ENCODE data around the gene SLCO2A1.

The SLCO2A1 gene

GRCh38 chr3:133894353-133895207, 135.1 kb downstream of the SLCO2A1 start:
- DNase-seq: peak; percentile 29

DNA sequence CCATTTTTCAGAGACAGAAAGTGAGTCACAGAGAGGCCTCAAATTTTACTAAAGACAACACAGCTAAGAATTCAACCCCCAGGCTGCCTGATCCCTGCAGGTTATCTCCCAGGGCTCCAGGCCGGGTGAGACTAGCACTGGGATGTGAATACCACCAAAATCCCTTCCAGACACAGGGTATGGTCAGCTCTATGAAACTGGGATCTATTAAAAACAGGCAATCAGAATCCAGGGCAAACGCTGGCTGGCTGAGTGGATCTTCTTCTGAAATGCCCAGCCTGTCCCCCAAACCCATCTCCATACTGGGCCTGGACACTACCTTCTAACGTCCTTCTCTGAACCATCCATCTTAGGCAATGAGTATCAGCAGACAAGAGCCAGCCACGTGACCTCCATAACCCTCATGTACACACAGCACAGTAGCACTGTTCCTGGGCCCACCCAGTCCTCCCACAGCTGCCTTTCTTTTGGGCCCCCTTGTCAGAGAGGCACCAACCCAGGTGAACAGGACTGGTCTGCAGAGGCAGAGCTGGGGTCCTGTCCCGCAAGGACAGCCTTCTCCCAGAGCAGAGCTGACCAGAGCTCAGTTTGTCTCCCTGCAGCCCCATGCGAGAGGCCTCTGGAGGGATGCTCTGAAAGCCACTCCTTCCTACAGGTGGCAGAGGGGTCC, 135.9 kb downstream of the SLCO2A1 start:
- DNase-seq: no peak

DNA sequence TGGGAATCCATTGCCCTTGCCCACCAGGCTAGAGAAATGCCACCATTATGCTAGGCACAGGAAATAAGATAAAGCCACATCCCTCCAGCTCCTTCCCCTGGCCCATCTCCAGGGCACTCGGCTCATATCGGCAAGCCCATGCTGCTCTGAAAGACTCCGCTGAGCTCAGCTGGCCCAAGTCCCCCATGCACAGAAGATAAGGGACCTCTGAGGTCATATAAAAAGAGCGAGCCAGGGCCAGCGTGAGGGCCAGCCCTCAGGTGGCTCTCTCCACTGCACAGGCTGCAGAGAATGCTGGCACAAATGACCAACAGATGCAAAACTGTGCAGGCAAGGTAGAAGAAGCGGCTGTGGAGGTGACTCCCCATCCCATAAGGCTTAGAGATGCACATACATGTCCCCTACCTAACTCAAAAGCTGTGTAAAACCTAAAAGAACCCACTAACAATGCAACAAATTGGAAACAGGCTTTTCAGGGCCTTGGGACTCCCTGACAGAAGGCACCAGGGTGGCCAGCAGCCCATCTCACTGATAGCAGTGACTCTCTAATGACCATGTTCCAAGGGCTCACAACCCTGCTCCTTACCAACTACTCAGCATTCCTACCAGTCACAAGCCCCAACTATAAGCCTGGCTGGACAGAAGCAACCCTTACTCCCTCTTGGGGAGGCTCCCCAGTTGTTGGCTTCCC, 137.0 kb downstream of the SLCO2A1 start:
- DNase-seq: no peak

GRCh38 chr3:133891662-133892378, 137.9 kb downstream of the SLCO2A1 start:
- DNase-seq: peak; percentile 49

DNA sequence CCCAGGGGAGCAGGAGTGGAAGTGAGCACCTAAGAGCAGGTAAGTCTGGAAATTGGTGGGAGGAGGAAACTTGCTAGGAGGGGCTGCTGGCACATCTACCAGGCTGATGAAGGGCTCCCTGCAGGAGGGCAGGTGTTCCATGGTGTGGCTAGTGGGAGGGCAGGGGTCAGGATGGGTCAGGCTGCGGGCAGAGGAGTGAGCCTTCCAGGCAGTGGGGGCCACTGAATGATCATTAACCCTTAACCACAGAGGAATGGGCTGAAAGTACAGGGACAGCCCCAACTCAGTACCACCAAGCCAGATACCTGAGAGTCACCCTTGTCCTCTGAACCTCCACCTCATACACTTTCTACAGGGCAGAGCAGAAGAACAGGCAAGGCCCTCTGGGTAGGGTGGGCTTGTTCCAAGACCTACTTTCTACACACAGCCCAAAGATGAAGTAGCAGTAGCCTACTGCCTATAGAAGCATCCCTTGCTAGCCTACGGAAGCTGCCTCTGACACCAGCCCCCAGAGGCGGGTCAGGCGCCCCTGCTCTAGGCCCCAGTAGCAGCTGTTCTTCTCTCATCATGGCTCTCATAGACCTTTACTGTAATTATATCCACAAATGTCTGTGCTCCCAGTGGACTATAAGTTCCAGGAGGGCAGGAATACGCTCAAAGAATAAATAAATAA, 138.6 kb downstream of the SLCO2A1 start:
- peak; percentile 34 for DNase-seq

DNA sequence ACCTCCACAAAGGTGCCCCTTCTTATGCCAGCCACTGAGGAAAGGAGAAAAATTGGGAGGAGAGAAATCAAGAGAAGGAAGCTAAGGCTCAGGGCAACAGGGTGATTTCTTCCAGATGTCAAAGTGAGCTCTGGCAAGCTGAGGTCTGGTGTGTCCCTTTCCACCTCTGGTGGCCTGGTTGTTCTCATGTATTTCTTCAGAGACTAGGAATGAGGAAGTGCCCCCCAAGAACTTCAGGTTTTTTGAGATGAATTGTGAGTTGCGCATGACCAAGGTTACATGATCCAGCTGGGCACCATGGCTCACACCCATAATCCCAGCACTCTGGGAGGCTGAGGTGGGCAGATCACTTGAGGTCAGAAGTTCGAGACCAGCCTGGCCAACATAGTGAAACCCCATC, 139.7 kb downstream of the SLCO2A1 start:
- no peak for DNase-seq

DNA sequence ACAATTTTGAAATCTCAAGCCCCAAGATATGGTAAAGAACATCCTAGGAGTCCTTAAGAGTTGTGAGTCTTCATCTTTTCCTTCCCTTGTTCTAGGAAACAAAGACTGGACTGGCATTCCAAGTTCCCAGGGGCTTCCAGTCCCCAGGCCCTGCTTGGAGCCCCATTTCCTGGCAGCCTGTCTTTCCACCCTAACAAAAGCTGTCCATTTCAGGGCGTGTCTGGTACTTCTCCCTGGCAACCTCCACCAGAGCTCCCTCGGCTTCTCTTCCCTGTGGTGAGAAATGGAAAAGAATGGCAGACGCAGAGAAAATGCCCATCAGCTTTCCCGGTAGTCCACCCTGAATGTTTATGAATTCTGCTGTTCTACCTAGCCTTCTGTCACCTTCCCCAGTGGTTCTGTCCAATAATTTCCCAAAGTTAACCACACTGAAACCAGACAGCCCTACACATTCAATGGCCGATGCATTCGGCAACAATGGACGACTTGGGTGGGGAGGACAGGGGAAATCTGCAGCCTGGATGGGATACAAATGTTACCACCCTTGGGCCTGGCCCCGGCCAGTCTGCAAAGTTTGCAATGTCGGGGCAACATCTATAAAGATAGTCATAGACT, 140.9 kb downstream of the SLCO2A1 start:
- DNase-seq: no peak

DNA sequence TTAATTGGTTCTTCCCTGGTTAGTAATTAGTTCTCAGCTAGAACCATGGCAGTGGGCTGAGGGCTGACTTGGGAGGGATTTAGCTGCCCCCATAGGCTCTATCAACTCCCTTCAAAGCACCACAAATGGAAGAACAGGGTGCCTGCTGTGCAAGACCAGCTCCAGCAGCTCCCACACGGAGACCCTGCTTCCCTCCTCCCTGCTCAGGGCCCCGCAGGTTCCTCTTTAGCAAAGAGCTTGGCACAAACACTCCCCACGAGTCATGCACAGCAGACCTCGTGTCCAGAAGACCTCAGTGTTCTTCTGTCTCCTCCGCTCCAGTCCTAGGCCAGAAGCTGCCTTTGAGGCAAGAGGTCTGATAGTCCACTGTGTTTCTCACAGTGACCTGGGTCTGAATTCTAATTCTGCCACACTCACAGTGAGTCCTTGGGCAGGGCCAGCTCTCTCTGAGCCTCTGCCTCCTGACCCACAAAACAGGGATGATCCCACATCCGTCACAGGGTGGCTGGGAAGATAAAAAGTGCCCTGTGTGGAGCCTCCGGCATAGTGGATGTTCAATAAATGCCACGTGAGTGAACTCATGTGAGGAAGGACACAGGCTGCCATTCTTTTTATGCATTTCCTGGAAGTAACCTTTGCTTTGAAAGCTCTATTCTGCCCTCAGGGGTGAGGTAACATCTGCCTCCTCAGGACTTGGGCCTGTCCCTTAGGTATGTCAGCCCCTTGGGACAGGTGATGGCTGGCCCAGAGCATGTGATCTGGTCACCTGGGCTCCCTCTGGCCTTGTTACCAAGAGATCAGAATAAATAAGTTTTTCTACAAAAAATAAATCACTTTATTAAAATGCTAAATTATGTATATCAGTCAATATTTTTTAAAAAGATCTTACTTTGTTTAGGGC, 141.7 kb downstream of the SLCO2A1 start:
- DNase-seq: no peak

GRCh38 chr3:133887074-133887802, 142.5 kb downstream of the SLCO2A1 start:
- DNase-seq: no peak

DNA sequence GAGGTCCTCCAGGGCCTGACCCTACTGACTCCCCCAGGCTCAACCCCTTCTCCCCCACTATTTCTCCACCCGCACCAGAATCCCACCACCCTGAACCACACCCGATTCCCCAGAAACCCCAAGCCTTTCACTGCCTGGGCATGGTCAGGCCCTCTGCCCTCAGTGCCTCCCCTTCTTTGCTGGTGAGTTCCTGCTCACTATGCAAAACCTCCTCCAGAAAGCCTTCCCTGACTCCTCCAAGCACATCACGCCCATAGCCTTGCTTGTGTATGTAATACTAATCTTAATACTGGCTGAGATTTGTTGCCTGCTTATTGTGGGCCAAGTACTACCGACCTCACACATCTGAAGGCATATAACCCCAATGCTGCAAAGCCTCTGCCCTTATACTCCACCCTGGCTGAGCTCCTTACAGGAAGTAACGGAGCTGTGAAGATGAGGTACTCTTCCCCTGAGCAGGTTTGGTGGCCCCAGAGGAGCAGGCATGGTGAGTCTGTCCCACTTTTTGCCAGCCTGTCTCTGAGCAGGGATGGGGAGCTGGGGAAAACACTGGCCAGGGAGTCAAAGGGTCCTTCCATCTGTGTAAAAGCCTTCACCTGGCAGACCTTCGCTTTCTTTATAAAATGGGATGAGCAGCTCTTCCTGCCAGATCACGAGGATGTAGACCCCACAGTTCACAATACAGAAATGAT, 143.5 kb downstream of the SLCO2A1 start:
- DNase-seq: no peak

DNA sequence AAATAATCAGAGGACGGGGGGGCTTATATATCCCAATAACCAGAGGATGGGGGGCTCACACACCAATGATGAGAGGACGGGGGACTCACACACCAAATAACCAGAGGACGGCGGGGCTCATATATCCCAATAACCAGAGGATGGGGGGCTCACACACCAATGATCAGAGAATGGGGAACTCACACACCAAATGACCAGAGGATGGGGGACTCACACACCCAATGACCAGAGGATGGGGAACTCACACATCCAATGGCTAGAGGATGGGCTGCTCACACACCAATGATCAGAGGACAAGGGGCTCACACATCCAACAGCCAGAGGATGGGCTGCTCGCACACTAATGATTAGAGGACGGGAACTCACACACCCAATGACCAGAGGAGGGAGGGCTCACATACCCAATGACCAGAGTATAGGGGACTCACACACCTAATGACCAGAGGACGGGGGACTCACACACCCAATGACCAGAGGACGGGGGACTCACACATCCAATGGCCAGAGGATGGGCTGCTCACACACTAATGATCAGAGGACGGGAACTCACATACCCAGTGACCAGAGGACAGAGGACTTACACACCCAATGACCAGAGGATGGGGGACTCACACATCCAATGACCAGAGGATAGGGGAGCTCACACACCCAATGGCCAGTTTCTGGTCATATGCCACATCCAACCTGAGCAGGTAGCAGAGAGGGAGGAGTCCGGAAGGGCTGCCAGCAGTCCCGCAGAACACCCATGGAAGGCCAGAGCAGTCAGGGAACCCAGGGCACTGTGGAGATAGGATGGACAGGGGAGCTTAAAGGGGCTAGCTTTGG, 144.6 kb downstream of the SLCO2A1 start:
- DNase-seq: no peak

DNA sequence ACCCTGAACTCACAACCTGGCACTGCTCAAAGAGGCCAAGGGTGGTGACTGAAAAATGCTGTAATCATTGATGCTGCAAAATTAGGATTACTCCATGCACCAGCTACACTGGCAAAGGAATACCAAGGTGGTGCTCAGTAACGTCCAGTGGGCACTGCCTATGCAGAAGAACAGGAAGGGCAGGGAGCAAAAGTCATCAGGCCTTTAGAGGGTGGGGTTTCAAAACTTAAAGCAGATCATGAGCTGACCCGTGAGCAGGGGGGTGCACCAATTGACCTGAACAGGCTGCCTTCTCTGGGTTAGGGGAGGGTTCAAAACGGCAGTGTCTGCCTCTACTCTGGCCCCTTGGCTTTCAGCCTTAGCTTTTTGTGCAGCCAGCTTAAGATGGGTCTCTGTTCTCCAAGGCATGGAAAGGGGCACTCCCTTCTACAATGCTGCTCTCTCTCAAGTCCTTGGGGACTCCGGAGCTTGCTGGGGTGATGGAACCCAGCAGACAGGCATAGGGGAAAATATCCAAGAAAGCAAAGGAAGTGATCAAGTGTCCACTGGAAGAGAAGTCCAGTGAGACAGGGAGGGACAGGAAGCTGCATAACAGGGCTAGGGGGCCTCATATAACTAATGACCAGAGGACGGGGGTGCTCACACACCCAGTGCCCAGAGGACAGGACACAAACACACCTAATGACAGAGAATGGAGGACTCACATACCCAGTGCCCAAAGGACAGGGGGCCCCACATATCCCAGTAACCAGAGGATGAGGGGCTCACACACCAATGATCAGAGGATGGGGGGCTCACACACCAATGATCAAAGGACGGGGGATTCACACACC, 145.5 kb downstream of the SLCO2A1 start:
- DNase-seq: no peak

- DNase-seq: no peak
Observed at GRCh38 chr3:133883641-133884040, 146.1 kb downstream of the SLCO2A1 start.

- no peak for DNase-seq
Observed at GRCh38 chr3:133882986-133883586, 146.6 kb downstream of the SLCO2A1 start.

- DNase-seq: no peak
Observed at GRCh38 chr3:133881939-133882825, 147.5 kb downstream of the SLCO2A1 start.

DNA sequence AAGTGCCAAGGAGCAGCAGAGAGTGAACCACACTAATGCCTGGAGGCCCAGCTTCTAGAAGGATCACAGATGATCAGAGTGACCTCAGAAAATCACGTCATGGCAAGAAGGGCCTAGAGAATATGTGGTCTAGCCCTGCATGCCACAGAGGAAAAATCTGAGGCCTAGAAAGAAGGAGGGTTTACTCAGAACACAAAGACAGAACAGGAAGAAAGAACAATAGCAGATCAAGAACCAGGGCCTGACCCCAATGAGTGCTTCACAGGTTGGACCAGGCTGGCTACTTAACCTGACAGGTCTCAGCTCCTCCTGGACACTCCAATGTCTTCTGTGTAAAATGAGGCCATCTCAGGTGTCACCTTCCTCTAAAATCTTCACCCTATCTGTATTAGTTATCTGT, 148.2 kb downstream of the SLCO2A1 start:
- DNase-seq: no peak

Measured in NCI-H2171 treated with DMSO at 0.1 percent for 48 hours (cell line).